Measurements from ENCODE around the gene SMG6.

DNA sequence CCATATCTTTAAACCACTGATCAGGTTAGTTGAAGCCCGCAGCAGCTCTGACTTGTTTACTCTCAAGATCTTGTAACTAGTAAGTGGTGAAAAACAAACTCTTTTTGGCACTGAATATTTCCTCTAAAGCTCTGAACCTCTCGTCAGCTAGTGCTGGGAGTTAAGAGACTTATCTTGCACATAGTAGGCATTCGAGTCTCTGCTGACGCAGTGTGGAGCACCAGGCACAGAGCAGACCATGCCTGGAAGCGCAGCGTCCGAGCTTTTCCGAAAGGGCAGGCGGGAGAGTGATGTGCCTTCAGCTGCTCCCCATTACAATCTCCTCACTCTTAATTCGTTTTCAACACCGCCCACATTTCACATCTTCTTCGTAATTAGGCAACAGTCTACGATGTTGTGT lies 63.0 kb downstream of the SMG6 start:
- TF ChIP-seq, protein P1, sequence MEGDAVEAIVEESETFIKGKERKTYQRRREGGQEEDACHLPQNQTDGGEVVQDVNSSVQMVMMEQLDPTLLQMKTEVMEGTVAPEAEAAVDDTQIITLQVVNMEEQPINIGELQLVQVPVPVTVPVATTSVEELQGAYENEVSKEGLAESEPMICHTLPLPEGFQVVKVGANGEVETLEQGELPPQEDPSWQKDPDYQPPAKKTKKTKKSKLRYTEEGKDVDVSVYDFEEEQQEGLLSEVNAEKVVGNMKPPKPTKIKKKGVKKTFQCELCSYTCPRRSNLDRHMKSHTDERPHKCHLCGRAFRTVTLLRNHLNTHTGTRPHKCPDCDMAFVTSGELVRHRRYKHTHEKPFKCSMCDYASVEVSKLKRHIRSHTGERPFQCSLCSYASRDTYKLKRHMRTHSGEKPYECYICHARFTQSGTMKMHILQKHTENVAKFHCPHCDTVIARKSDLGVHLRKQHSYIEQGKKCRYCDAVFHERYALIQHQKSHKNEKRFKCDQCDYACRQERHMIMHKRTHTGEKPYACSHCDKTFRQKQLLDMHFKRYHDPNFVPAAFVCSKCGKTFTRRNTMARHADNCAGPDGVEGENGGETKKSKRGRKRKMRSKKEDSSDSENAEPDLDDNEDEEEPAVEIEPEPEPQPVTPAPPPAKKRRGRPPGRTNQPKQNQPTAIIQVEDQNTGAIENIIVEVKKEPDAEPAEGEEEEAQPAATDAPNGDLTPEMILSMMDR (IDR thresholded peaks at IDR 0.05; ENCODE audit: poor library complexity), result no peak
- TF ChIP-seq EZH2 (IDR thresholded peaks at IDR 0.05; ENCODE audit: borderline replicate concordance), result no peak

All from hepatocyte (in vitro differentiated cells).